Heart right ventricle (tissue), 16 donors: Measurements from ENCODE around the gene AGBL4. TPM values are rescaled to one million over a fixed set of nuclear protein-coding genes. Genes with fewer than 3 reads are reported as not detected.
A peak's percentile ranks its signal among the peaks of the same experiment; 100 is the strongest.

Experiments used
- ATAC-seq, 8 donors: fragments of 200-7000 bp; cut with Tn5 transposase; one replicate each; pipeline ENCODE4 v1.9.1; 2020; ENCODE audit warnings: mild to moderate bottlenecking in 8 of 8, moderate library complexity in 8 of 8, moderate number of reproducible peaks in 1 of 8
- DNase-seq, 2 donors: peaks; one replicate each; pipeline ENCODE4 v3.0.0-alpha.2; 2020
- H3K27ac ChIP-seq, 10 donors: fragments of 200-600 bp; sonication (generic) in 2 of 10; one replicate each; pipeline versions ENCODE4 v1.5.0 to v1.8.0; 2020 to 2022; ENCODE audit warnings: mild to moderate bottlenecking in 3 of 10
- H3K27me3 ChIP-seq, 7 donors: fragments of 200-600 bp; one replicate each; pipeline ENCODE4 v1.8.0; 2021 to 2022; ENCODE audit warnings: mild to moderate bottlenecking in 2 of 7
- H3K36me3 ChIP-seq, 9 donors: fragments of 200-600 bp; sonication (generic) in 1 of 9; one replicate each; pipeline versions ENCODE4 v1.5.0 to v1.8.0; 2020 to 2022; ENCODE audit warnings: mild to moderate bottlenecking in 2 of 9
- H3K4me1 ChIP-seq, 9 donors: fragments of 200-600 bp; sonication (generic) in 1 of 9; one replicate each; pipeline versions ENCODE4 v1.5.0 to v1.8.0; 2020 to 2022; ENCODE audit warnings: mild to moderate bottlenecking in 4 of 9
- H3K4me3 ChIP-seq, 10 donors: fragments of 200-600 bp; sonication (generic) in 2 of 10; one replicate each; pipeline versions ENCODE4 v1.5.0 to v1.8.0; 2020 to 2022; ENCODE audit warnings: mild to moderate bottlenecking in 7 of 10, moderate library complexity in 2 of 10
- H3K9me3 ChIP-seq, 11 donors: fragments of 200-600 bp in 10 of 11; sonication (generic) in 2 of 11; one replicate each; pipeline versions ENCODE4 v1.5.0 to v1.8.0; 2013 to 2022; ENCODE audit warnings: mild to moderate bottlenecking in 2 of 11, control low read depth in 1 of 11, moderate library complexity in 1 of 11
- CTCF ChIP-seq, 9 donors: fragments of 200-600 bp; sonication (generic) in 2 of 9; IDR thresholded peaks; one replicate each; pipeline versions ENCODE4 v1.5.0 to v1.8.0; 2021 to 2022; ENCODE audit warnings: antibody characterized with exemption in 9 of 9, mild to moderate bottlenecking in 5 of 9, moderate library complexity in 1 of 9
- WGBS, 2 donors: extraction: QIAGEN DNeasy Blood & Tissue Kit; methylation state at CpG; one replicate each; pipeline ENCODE4 v1.1.7; 2013; ENCODE audit warnings: inconsistent platforms in 1 of 2; 5-methylcytosine and 5-hydroxymethylcytosine counted together
- intact Hi-C, 10 donors: fragments of 100-400 bp; cut with DNase I; formaldehyde crosslinking; loops; one replicate each; pipeline versions ENCODE4 v1.11.1 to v1.14.2; 2022
- polyA plus RNA-seq, 2 donors: library from polyadenylated mRNA; stranded (reverse); fragments of 200-250 nt; gene quantifications; one replicate each; pipeline ENCODE4 v1.2.3, GENCODE V29; 2013
- total RNA-seq, 10 donors: library from RNA; stranded (reverse); fragmentation: NEBNext Ultra II Directional in 3 of 10; extraction: Animal tissue kit (Norgen Biotek cat#: 25700) in 3 of 10; gene quantifications; one replicate each; pipeline versions ENCODE4 v1.2.1 to v1.2.4, GENCODE V29; 2021 to 2023
- donor health status: Arrhythmogenic right ventricular cardiomyopathy.
- donor health status: ischemic (EF 13 %, LVEDD 7.1; RV severe dilation, severe dysfunction).
- donor health status: healthy with polysubstance abuse.
- donor health status: DM: no; HTN: yes; CAD: no.
- donor health status: DM: no; HTN: no; CAD: no.
- donor health status: ischemic (EF 25% LVEDD 6.9; RV normal size, moderate dysfunction).
- donor health status: ischemic (EF 25% LVEDD 5.7; RV mildly dilated, moderate dysfunction).
- donor health status: healthy.
- donor health status: DM: yes; HTN: yes; CAD: no.
- donor health status: Ischemic cardiomyopathy.
- donor health status: ischemic (EF 35%, LVEDD 5.7; RV mildly dilated, moderate dysfunction).
- donor health status: nonischemic (EF 11% LVEDD 7.7; RV severe dilation, severe dysfunction).
- donor health status: DM: yes; HTN: yes; CAD: no.
- donor health status: PGD.
- donor health status: ischemic (EF 29% LVEDD 5.4; RV normal size, mild dysfunction).
- donor health status: nonischemic (EF 23%, LVEDD 6.1; RV moderate dilation, normal function).

The AGBL4 gene
- total and polyA plus RNA-seq, 12 donors = 0.04 to 0.93 (median 0.46) TPM; not detected in 2

- DNase-seq (no peak), ATAC-seq (no peak)
- Histone ChIP-seq H3K27ac (no peak overlapping the region), H3K36me3 (no peaks in the 10 kb centered on the region), H3K27me3 (peaks cover 0 to 57% (median 6%) of the 10 kb centered on the region in 7 donors), H3K9me3 (no peaks in the 10 kb centered on the region), H3K4me1 (no peaks in the 10 kb centered on the region), H3K4me3 (no peak overlapping the region)
- WGBS, 2 donors = 20 to 24% methylated on average over 1 of the region's 1 CpG
- intact Hi-C loops = no loop called here
- TF ChIP-seq CTCF (IDR thresholded peaks at IDR 0.05) = no peak
These were observed 1490.8 kb downstream of the AGBL4 start for GRCh38 chr1:48532976-48533375.

- Histone ChIP-seq H3K9me3 (no peaks in the 10 kb centered on the region), H3K4me1 (peaks cover 0 to 9% (median 0%) of the 10 kb centered on the region in 9 donors), H3K4me3 (no peak overlapping the region), H3K27ac (no peak overlapping the region), H3K27me3 (peaks cover 0 to 56% (median 6%) of the 10 kb centered on the region in 7 donors), H3K36me3 (no peaks in the 10 kb centered on the region)
- peak in 6 of 9 donors; percentile 32 to 61 (median 42) for TF ChIP-seq CTCF (IDR thresholded peaks at IDR 0.05)
- no peak for ATAC-seq
- peak; percentile 8 to 16 for DNase-seq
- WGBS, 2 donors = 0 to 3% methylated on average over 2 of the region's 2 CpGs
- intact Hi-C loops = no loop called here
These were observed 1492.9 kb downstream of the AGBL4 start for GRCh38 chr1:48530727-48531351.

- intact Hi-C loops = no loop called here
- WGBS, 2 donors = 84 to 87% methylated on average over 5 of the region's 5 CpGs
- no peak overlapping the region for H3K4me3 ChIP-seq
- DNase-seq = no peak
- H3K9me3 ChIP-seq = no peaks in the 10 kb centered on the region
- H3K27ac ChIP-seq = no peak overlapping the region
- ATAC-seq = no peak
- peaks cover 0 to 30% (median 6%) of the 10 kb centered on the region in 7 donors for H3K27me3 ChIP-seq
- peaks cover 0 to 11% (median 0%) of the 10 kb centered on the region in 9 donors for H3K4me1 ChIP-seq
- no peaks in the 10 kb centered on the region for H3K36me3 ChIP-seq
- TF ChIP-seq CTCF (IDR thresholded peaks at IDR 0.05) = no peak
These were observed 1496.7 kb downstream of the AGBL4 start for GRCh38 chr1:48527051-48527450.

GRCh38 chr1:48526008-48526710 is 1497.6 kb downstream of the AGBL4 start:
- H3K27me3 ChIP-seq = peaks cover 0 to 30% (median 6%) of the 10 kb centered on the region in 7 donors
- intact Hi-C loops = no loop called here
- no peak for DNase-seq

More at GRCh38 chr1:48526008-48526710, 1497.6 kb downstream of the AGBL4 start:
- ATAC-seq = peak in 2 of 8 donors; percentile 47 to 71
- H3K36me3 ChIP-seq = no peaks in the 10 kb centered on the region
- no peak overlapping the region for H3K27ac ChIP-seq
- peaks cover 0 to 11% (median 0%) of the 10 kb centered on the region in 9 donors for H3K4me1 ChIP-seq
- no peak for TF ChIP-seq CTCF (IDR thresholded peaks at IDR 0.05)
- 47 to 61% methylated on average over 4 of the region's 4 CpGs for WGBS, 2 donors
- no peaks in the 10 kb centered on the region for H3K9me3 ChIP-seq
- no peak overlapping the region for H3K4me3 ChIP-seq
